Cardiac fibroblast (primary cell): ENCODE results near the gene NOTCH4.
A peak's percentile ranks its signal among the peaks of the same experiment; 100 is the strongest.

ENCODE experiments used
- DNase-seq, 2 donors: peaks; one replicate each; pipeline versions ENCODE4 v3.0.0 to v3.0.0-alpha.2; 2010; ENCODE audit warnings: low read depth in 2 of 2
- H3K4me3 ChIP-seq, 2 donors: replicated peaks in 1 of 2; 1 replicate in 1 of 2; 2 replicates in 1 of 2; pipeline ENCODE4 v1.5.1; 2011; ENCODE audit warnings: low read depth in 2 of 2, low read length in 2 of 2, mild to moderate bottlenecking in 2 of 2, moderate library complexity in 1 of 2
- TF ChIP-seq, protein P1 (sequence below): IDR thresholded peaks from one replicate; pipeline ENCODE4 v1.5.1; 2011; ENCODE audit warnings: low read depth, mild to moderate bottlenecking, low read length, inconsistent platforms

Gene NOTCH4

DNA sequence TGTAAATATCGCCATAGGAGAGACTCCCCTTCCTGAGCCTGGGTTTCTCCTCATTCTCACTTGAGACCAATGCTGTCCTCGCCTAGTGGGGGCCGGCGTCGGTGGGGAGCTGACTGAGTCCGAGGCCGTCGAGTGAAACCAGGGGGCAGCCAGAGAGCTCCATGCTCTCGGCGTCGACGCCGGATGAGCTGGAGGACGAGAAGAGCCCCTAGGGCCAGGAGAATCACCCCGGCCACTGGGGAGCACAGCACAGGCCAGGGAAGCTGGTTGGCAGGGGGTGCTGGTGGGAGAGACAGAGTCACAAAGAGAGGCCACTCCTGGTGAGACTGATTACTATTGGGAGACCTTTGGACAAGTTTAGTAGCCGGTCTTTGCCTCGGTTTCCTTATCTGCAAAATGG is 25.0 kb downstream of the NOTCH4 start:
- no peak overlapping the region for H3K4me3 ChIP-seq
- TF ChIP-seq, protein P1, sequence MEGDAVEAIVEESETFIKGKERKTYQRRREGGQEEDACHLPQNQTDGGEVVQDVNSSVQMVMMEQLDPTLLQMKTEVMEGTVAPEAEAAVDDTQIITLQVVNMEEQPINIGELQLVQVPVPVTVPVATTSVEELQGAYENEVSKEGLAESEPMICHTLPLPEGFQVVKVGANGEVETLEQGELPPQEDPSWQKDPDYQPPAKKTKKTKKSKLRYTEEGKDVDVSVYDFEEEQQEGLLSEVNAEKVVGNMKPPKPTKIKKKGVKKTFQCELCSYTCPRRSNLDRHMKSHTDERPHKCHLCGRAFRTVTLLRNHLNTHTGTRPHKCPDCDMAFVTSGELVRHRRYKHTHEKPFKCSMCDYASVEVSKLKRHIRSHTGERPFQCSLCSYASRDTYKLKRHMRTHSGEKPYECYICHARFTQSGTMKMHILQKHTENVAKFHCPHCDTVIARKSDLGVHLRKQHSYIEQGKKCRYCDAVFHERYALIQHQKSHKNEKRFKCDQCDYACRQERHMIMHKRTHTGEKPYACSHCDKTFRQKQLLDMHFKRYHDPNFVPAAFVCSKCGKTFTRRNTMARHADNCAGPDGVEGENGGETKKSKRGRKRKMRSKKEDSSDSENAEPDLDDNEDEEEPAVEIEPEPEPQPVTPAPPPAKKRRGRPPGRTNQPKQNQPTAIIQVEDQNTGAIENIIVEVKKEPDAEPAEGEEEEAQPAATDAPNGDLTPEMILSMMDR: no peak
- DNase-seq: no peak

DNA sequence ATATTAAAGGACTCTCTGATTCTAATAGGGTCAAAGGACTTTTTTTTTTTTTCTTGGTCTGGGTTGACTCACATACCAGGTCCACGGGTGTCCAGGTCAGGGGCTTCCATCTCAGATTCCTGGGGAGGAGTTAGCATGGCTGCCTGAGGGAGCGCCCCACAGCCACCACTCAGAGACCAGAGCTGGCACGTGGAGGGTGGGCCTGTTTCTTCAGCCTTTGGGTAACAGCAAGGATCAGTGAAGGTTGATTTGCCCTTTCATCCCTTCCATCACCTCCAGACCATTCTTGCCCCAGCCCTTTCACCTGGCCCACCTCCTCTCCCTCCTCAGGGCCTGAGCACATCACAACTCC is 25.5 kb downstream of the NOTCH4 start:
- TF ChIP-seq, protein P1: no peak
- no peak for DNase-seq
- no peak overlapping the region for H3K4me3 ChIP-seq

DNA sequence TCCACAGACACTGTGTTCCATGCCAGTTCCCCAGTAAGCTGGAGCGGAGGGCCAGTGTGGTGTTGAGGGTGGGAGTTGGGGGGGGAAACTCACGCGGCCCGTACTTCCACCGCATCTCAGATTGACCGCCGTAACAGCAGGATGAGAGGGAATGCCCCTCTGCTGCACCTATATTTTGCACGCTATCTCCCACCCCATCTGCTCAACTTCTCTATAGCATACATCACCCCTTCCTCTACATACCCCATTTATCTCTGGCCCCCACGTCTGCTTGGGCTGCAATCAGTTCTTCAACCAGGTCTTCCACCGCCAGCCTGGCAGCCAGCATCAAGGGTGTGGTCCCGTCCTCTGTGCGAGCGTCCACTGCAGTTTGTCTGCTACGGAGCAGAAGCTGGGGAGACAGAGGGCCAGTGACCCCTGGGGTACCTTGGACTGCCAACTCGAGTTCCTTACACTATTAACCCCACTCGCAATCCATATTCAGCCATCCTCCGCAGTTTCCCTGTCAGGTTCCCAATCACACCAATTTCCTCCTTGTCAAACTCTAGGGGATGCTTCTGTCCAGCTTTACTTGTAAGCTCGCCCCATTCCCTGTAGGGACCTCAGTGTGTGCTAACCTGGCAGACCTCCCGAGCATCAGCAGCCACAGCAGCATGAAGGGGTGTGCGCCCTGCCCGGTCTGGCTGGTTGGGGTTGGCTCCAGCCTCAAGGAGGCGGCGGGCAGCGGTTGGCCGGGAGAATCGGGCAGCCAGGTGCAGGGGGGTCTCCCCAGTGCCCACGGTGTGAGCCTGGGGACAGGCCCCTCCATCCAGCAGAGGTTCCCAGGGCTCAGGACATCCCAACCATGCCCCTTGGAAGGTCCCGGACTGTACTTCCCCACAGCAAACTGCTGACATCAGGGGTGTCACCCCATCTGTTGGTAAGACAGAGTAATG is 26.9 kb downstream of the NOTCH4 start:
- peak overlapping the region; percentile 75 to 84 for H3K4me3 ChIP-seq
- TF ChIP-seq, protein P1: no peak
- peak; percentile 28 to 38 for DNase-seq

DNA sequence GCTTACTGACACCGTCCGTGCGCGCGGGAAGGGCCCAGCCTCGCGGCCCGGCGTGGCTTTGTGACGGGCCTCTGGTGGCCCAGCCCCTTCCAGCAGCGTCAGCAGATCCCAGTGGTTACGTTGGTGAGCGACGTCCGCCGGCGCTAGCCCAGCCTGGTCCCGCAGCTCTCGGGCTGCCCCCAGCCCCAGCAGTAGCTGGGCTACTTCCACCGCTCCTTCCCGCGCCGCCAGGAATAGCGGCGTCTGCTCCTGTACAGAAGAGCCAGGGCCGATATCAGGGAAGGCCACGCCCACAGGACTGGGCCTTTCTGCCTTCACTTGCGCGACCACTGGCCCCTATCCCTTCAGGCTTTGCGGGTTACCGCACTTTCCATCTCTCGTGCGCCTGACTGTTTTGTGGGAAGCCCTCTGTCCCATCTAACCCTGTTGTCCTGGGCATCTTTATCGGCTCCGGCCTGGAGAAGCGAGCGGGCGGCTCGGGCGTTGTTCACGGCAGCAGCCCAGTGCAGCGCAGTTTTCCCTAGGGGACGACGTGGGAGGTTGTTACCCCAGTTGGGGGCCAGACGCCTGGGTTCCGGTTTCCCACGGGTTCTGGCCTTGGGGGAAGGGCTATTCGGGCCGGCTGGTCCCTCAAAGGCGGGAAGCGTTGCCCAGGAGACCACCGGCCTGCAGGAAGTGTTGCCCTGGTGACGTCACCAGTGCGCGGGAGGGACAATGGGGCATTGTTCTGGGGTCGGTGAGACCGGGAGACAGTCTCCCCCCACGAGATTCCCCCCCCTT is 27.8 kb downstream of the NOTCH4 start:
- DNase-seq: peak; percentile 95 to 98
- H3K4me3 ChIP-seq: peak overlapping the region; percentile 75 to 84
- TF ChIP-seq, protein P1: no peak

DNA sequence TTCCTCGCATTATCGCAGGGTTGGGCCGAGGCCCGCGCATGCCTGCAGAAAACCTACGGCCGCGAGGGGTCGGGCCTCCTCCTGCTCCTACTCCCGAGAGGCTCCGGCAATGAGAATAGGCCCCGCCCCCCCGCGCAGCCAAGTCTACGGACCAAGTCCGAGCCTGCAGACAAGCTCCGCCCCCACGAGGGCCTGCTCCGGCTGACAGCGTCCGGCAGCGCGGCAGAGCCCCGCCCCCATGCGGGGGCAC is 28.3 kb downstream of the NOTCH4 start:
- TF ChIP-seq, protein P1: peak; percentile 63
- DNase-seq: peak; percentile 100
- peak overlapping the region in 1 of 2 donors; percentile 84 for H3K4me3 ChIP-seq

DNA sequence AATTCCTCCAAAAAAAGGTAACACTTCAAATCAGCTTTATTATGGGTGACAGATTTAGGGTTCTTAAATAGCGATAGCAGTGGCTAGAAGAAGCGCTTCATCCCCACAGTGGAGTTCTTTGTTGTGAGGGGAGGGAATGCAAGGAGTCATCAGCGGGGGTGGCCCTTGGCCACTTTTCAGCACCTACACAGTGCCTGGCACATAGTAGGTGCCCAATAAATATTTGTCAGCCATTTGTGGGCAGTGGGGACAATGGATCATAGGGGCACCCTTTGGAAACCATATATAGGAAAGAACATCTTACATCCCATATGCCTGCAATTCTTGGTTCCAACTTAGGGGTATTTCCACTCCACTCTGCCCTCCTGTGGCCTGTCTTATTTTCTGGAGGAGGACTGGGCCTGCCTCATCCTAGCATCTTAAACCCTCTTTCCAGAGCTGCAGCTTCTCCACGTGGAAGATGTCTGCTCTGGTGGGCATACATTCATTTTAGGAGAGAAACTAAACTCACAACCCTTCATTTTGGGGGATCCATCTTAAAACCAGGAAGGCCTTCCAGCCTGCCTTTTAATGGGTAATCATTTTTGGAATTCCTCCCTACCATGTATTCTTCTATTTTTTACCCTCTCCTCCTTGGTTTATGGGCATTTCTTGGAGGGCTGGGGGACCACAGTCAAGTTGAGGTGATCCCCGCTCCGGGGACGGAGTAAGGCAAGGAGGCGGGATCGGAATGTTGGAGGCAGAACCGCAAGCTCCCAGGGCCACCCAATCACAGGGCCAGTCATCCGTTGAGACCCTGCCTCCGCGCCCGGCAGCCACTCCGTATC is 28.8 kb downstream of the NOTCH4 start:
- peak; percentile 78 to 79 for DNase-seq
- TF ChIP-seq, protein P1: peak; percentile 61
- peak overlapping the region; percentile 41 to 51 for H3K4me3 ChIP-seq
